GM19035 (cell line): Measurements from ENCODE around the gene SLX4.
"Not testable (repeated sequence)": the region's sequence is repeated elsewhere in the genome, so short reads cannot be mapped to it uniquely, and the experiment has no call there.

Source experiments
- ATAC-seq: cut with Tn5 transposase; IDR thresholded peaks from one replicate; pipeline ENCODE4 v1.9.1; 2021; ENCODE audit not compliant: unreplicated experiment

SLX4 gene

DNA sequence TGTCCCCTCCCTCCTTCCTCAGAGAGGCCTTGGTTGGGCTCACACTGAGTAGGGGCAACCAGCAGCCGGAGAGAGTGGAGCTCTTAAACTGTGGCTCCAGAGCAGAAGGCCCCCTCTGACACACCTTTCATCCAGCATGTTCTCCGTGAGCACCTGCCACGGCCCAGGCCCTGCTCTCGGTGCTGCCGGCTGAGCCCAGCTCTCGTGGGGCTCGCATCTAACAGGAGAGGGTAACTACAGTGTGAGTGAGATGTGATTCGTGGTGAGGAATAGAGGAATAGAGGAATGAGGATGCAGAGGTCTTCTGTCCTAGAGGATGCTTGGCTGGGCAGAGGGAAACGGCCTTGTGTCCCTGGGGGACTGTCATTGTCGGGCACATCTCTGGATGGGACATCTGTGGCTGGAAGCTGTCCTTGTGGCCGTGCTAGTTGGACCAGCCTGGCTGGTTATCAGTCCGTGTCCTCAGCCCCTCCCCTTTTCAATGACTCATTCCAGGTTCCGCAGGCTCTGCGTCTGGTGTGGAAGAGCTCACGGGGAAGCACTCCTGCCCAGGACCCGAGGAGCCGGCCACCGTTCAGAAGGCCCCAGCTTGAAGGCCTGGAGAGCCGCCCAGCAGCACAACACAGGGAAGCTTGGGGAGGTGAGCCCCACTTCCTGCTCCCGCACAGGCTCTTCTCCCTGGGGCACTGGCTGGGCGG is 31.1 kb upstream of the SLX4 start:
- ATAC-seq: no peak

DNA sequence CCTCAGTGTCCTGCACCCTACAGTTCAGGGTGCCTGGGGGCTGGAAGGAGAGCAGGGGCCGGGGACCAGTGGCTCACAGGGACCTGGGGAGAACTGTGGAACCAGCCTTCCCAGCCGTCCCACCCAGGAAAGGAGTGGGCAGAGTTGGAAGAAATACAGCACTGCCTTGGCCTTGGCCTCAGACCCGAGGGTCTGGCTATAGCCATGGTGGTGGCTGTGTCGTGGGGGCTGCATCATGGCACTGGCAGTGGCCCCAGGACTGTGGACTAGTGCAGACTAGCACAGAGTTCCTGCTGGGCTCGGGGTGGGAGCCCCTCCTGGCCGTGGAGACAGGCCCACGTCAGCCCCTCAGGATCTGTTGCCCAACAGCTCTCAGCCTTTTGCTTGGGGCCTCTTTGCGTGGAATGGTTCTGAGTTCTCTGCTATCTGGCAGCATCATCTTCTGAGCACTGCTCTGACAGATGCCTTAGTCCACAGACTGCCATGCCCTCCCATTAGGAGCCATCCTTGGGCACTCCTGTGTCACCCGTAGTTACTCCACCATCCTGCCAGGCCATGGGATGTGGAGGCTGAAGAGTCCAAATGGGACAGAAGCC is 30.5 kb upstream of the SLX4 start:
- no peak for ATAC-seq

DNA sequence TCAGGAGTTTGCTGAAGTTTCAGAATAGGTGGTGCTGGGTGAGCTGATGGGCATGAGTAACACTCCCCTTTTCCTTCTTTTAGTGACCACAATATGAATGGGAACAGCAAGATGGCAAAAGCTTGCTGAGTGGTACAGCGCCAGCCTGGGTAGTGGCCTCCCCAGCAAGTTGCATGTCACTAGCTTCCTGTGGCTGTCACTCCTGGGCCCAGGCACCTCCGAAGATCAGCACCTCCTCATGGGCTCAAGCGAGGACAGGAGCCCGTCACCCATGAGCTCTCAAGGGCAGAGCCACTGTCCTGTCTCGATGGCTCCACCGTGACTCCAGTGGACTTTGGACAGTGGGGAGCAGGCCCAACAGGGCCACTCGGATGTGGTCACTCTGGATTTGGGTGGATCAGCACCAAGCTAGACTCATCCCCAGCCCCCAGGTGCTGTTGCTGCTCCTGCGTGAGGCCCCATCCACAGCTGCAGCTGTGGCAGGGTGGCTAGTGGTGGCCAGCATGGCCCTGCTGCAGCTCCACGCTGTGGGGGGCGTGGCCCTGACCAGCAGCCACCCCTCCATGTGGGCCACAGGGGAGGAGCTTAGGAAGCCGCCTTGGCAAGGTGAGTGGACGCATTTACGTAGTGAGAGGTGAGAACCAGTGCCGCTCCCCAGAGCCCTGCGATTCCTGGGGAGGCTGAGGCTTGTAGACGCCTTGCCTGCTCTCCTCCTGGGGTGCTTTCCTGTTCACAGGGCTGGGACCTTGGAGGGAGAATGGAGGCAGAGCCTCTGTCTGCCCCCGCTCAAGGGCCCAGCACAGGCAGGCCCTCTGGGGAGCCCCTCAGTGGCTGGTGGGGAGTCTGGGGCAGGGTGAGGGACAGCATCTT is 29.5 kb upstream of the SLX4 start:
- no peak for ATAC-seq

DNA sequence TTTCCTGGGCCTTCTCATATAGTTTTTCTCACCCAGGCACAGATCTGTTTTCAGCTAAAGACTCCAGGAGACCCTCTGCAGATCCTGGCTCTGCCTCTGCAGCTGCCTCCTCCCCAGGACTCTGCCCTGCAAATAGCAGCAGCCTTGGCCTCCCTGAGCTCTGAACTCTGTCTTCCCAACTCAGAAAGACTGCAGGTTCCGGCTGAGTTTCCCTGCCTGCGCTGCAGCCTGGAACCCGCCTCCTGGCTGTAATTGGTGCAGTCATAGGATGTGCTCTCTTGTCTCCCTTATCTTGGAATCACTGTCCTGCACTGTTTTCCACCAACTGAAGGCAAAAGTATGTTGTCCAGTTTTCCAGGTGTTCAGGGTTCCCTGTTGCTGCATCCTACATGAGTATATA is 28.8 kb upstream of the SLX4 start:
- no peak for ATAC-seq

DNA sequence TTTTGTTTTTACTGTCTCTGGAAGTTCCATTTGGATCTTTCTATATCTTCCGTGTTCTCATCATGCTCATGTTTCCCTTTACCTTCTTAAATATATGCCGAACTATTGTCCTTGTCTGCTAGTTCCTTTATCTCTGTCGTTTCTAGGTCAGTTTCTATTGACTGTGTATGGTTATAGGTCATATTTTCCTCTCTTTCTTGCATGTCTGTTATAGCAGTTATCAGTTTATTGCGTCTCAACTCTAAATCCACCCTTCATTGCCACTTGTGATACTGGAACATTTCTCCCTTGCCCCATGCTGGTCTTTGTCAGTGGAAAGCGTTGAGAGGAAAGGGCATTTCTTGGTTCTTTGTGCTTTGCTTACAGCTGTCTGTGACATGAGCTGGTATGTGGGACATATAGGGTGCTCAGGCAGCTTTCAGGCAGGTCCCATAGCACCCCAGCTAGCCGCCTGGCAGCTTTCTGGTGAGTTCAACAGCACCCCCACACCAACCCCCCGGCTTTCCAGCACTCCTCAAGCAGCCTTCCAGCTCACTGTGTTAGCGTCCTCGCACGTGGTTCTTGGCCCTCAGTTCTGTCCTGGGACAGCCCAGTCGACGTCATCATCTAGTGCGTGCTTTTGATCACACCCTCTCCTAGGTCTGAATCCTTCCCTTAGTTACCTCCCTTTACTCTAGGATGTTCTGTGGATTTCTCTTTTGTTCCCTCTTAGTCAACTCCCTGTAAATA is 27.7 kb upstream of the SLX4 start:
- no peak for ATAC-seq

DNA sequence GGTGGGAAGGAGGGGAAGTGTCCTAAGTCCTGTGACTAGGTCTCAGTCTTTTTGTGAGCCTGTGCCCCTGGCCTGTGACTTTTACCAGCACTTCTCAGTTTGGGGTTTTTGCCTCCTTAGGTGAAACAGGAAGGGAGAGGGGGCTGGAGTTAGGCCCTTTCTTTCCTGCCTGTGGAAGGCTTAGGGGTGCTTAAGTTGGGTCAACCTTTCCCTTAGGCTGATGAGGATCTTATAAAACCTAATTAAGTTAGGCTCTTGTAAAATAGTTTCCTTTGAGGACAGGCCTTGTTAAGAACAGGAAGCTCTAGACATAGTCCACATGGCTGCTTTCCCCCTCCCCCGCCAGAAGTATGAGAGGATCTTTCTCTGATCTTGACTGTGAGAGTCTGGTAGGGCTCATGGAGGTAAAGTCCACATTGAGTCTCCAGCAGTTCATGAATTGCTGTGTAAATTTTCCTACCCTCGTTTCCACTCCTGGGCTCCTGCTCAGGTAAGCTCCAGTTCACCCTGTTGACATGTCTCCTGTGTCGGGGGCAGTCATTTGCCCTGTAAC is 26.0 kb upstream of the SLX4 start:
- no peak for ATAC-seq

DNA sequence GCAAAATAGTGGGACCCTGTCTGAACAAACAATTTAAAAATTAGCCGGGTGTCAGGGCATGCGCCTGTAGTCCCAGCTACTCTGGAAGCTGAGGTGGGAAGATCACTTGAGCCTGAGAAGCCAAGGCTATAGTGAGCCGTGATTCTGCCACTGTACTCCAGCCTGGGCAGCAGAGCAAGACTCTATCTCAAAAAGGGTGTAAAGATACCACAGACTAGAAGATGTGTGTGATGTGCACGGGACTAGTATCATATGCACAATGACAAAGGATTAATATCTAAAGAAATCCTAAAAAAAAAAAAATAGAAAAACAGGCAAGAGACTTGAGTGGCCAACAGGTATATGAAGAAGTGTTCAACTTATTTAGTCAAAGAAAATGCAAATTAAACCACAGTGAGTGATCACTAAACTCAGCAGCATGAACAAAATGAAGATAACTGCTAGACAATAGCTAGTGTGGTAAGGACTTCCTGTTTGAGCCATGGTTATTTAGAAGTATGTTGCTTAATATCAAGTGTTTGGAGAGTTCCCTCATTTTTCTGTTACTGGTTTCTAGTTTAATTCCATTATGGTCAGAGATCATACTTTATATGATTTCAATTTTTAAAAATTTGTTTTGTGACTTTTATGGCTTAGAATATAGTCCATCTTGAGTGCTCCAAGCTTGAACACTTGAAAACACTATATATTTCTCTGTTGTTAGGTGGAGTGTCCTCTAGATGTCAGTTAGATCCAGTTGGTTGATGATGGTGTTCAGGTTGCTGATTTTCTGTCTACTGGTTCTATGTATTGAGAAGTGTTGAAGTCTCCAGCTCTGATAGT is 14.7 kb upstream of the SLX4 start:
- peak; percentile 57 for ATAC-seq

DNA sequence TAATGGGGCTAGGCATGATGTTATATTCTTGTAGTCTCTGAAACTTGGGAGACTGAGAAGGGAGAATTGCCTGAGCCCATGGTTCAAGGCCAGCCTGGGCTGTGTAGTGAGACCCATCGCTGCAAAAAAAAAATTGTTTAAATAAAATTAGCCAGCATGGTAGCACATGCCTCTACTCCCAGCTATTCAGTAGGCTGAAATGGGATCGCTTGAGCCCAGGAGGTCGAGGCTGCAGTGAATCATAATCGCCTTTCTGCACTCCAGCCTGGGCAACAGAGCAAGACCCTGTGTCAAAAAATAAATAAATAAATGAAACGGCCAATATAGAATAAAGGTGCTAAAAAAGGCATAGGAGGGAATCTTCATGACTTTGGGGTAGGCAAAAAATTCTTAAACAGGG is 13.9 kb upstream of the SLX4 start:
- no peak for ATAC-seq

DNA sequence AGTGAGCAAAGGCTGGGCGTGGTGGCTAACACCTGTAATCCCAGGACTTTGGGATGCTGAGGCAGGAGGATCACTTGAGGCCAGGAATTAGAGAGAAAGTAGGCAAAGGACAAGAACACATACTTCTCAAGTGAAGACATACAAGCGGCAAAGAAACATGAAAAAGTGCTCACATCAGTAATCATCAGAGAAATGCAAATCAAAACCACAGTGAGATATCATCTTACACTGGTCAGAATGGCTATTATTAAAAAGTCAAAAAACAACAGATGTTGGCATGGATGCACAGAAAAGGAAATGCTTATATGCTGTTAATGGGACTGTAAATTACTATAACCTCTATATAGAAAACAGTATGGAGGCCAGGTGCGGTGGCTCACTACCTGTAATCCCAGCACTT is 12.2 kb upstream of the SLX4 start:
- ATAC-seq: no peak

DNA sequence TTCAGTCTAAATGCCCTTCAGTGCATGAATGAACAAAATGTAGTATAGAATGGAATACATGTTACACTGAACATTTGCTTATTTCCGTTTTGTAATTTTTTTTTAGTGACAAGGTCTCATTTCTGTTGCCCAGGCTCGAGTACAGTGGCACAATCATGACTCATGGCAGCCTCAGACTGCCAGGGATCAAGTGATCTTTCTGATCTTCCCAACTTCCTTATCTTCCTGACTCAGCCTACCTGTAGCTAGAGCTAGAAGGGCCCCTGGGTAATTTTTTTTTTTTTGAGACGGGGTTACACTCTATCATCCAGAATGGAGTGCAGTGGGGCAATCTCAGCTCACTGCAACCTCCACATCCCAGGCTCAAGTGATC is 7.3 kb upstream of the SLX4 start:
- no peak for ATAC-seq

DNA sequence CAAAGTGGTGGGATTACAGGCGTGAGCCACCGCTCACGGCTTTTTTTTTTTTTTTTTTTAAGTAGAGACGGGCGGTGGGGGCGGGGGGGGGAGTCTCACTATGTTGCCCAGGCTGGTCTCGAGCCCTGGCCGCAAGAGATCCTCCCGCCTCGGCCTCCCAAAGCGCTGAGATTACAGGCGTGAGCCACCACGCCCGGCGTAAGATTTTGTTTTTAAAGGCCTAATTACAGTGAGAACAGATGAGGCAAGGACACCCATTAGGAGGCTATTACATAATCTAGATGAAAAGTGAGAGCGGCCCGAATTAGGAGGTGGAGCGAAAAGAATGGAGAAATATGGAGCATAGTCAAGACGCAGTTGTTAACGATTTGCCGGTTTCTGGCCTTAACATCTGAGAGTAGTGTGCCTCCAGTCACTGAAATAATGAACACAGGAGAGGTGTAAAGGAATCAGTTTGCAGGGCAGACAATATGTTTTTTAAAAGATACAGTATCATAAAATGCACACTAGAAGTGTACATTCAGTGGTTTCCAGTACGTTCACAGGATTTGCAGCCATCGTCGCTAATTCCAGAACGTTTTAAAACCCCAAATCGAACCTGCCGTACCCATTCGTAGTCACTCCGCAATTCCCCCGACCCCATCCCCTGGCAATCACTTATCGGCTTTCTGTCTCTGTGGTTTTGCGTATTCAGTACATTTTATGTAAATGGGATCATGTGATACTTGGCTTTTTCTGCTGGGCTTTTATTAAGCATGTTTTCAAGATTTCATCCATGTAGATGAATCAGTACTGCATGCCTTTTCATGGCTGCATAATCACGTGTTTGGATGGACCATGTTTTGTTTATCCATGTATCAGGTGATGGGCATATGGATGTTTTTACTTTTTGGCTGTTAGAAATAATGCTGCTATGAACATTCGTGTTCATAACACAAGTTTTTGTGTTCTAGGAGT is 1.4 kb upstream of the SLX4 start:
- no peak for ATAC-seq

DNA sequence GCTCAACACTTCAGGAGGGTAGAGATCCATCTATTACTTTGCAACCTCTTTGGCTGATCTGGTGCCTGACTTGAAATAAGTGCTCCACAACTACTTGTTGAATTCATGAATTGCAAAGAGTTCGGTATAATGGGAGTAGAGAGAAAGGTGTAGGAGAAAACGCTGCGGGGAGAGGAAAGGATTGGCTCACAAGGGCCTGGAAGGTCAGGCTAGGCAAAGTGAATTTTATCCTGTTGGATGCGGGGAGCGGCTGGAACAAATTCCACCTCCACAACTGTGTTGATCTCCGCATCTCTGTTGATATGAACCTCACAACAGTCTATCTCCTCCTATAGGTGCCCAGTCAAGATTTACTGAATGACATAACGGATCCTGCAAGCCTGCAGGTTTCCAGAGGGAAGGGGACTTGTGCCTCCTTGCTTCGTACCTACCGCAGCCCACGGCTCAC is 684 bp downstream of the SLX4 start:
- no peak for ATAC-seq

DNA sequence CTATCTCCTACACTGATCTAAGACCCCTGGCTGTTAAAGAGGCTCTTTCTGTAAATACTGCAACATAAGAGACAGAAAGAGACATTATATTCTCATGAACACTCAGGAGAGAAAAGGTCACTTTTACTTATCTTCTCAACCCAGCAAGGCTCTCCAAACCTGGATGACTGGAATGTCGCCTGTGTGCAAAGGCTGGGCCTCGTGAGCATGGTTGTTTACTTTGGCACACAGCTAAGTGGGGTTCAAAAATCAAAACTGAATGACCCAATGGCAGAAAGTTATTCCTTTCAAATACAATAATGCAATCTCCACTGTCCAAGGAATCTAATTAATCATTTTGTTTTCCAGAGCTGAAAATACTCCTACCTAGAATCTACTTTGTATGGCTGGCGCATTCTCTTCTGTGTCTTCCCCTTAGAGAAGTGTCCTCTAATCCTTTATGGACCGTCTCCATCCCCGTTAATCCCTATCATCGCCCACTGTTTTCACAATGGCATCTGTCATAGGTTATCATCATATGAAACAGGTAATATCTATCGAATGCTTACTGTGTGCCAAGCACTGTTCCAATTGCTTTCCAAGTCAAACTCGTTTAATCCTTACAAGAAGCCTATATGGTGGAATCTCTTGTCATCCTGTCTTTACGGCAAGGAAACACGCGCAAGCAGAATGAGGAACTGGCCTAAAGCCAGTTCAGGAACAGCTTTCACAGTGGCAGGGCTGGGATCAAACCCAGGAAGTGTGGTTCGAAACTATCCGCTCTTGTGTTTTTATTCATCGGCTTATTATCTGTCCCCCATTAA is 1.3 kb downstream of the SLX4 start:
- ATAC-seq: no peak

DNA sequence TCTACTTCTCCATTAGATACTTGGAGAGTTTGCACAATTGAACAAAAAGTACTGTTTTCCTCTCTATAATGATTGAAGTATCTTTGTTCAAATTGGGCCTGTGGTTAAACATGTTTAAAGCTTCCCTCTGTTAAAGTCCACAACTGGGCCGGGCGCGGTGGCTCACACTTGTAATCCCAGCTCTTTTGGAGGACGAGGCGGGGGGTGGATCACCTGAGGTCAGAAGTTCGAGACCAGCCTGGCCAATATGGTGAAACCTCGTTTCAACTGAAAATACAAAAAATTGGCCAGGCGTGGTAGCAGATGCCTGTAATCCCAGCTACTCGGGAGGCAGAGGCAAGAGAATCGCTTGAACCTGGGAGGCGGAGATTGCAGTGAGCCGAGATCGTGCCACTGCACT is 2.4 kb downstream of the SLX4 start:
- ATAC-seq: not testable (repeated sequence)

DNA sequence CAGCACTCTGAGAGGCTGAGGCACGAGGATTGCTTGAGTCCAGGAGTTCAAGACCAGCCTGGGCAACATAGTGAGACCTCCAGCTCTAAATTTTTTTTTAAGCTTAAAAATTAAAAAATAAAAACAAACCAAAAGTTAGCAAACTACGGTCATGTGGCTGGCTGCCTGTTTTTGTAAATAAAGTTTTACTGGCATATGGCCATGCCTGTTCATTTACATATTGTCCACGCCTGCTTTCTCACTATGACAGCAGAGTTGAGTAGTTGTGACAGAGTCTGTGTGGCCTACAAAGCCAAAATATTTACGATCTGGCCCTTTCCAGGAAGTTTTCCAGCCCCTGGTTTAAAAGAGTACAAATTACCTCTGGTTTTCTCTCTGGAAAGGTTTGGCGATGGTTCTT is 3.3 kb downstream of the SLX4 start:
- no peak for ATAC-seq

DNA sequence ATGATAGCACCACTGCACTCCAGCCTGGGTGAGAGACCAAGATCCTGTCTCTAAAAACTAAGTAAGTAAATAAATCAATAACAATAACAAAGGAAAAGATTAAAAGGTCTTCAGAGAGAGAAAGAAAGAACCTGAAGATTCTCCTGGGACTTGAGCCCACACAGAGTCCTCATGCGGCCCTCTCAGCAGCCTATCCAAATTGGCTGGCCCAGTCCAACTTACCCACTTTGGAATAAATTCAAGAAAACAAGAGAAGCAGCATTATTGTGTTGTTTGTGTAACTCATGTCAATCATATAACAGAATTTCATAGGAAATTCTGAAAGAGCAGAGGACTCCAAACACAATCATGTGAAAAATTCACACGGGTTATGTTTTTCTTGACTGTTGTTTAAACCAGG is 3.8 kb downstream of the SLX4 start:
- no peak for ATAC-seq

DNA sequence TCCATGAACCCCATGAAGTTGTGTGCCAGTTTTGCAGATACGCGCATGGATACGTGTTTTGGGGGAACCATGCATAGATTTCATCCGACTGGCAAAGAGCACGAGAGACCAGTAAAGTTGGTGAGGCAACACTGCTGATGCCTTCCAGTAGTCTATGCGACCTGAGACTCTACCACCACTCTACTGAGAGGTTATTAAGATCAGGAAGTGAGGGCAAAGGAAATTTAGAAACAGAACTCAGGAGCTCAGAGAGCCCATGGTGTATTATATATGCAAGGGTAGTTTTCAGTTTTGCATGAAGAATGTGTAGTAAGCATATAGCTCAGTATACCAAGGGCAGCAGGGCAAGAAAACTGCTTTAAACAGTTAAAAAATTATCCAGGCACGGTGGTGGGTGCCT is 4.2 kb downstream of the SLX4 start:
- no peak for ATAC-seq

DNA sequence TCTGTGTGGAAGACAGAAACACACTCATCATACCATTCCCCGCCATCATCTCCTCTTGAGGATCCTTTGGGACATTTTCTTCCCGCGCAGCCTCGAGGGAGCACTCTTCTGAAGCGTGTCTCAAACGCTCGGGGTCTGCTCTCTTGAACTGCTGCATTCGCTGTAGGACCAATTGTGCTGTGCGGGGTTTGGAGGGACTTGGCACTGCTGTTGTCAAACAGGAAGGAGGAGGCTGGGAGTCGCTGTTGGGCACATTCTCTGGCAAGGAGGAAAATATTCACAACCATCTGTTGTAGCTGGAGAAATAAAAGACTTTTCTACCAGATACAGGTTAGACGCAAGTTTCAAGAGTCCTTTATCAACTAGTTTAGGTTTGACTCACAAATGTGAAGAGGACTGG is 5.0 kb downstream of the SLX4 start:
- ATAC-seq: no peak

DNA sequence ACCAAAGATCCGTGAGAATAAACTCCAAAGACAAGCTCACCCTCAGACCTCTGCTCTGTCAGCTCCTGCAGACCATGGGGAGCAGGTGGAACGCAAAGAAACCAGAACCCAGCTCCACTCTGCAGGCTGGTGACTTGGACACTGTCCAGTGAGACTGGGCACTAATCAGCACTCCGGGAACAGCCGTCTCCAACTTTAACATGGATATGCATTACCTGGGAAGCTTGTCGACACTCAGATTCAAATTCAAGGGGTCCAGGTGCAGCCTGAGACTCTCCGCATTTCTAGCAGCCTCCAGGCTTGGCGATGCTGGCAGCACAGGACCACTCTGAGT is 9.1 kb downstream of the SLX4 start:
- no peak for ATAC-seq
